Measurements from ENCODE around the gene DBF4.
"Not testable (repeated sequence)": the region's sequence is repeated elsewhere in the genome, so short reads cannot be mapped to it uniquely, and the experiment has no call there.

DBF4 gene

GRCh38 chr7:87852306-87852705, 24.0 kb upstream of the DBF4 start:
- TF ChIP-seq CTCF (IDR thresholded peaks at IDR 0.05; ENCODE audit: low read depth, low read length, missing control alignments), result no peak
- H3K4me3 ChIP-seq (replicated peaks; ENCODE audit: low read depth, low read length), result no peak overlapping the region
- no peak for DNase-seq (ENCODE audit: extremely low read depth, low read depth)

- no peak overlapping the region for H3K4me3 ChIP-seq (replicated peaks; ENCODE audit: low read depth, low read length)
- no peak for TF ChIP-seq CTCF (IDR thresholded peaks at IDR 0.05; ENCODE audit: low read depth, low read length, missing control alignments)
- no peak for DNase-seq (ENCODE audit: extremely low read depth, low read depth)
Observed at GRCh38 chr7:87853237-87853864, 22.9 kb upstream of the DBF4 start.

GRCh38 chr7:87858417-87859100, 17.7 kb upstream of the DBF4 start:
- no peak overlapping the region for H3K4me3 ChIP-seq (replicated peaks; ENCODE audit: low read depth, low read length)
- TF ChIP-seq CTCF (IDR thresholded peaks at IDR 0.05; ENCODE audit: low read depth, low read length, missing control alignments), result no peak
- no peak for DNase-seq (ENCODE audit: extremely low read depth, low read depth)

GRCh38 chr7:87866089-87866488, 10.2 kb upstream of the DBF4 start:
- H3K4me3 ChIP-seq (replicated peaks; ENCODE audit: low read depth, low read length), result no peak overlapping the region
- no peak for DNase-seq (ENCODE audit: extremely low read depth, low read depth)
- TF ChIP-seq CTCF (IDR thresholded peaks at IDR 0.05; ENCODE audit: low read depth, low read length, missing control alignments), result no peak

GRCh38 chr7:87866533-87866932, 9.8 kb upstream of the DBF4 start:
- not testable (repeated sequence) for H3K4me3 ChIP-seq (replicated peaks; ENCODE audit: low read depth, low read length); DNase-seq (ENCODE audit: extremely low read depth, low read depth)

GRCh38 chr7:87870471-87870870, 5.8 kb upstream of the DBF4 start:
- DNase-seq (ENCODE audit: extremely low read depth, low read depth), result no peak
- TF ChIP-seq CTCF (IDR thresholded peaks at IDR 0.05; ENCODE audit: low read depth, low read length, missing control alignments), result no peak
- no peak overlapping the region for H3K4me3 ChIP-seq (replicated peaks; ENCODE audit: low read depth, low read length)

GRCh38 chr7:87872346-87872745, 3.9 kb upstream of the DBF4 start:
- DNase-seq (ENCODE audit: extremely low read depth, low read depth), result no peak
- no peak for TF ChIP-seq CTCF (IDR thresholded peaks at IDR 0.05; ENCODE audit: low read depth, low read length, missing control alignments)
- H3K4me3 ChIP-seq (replicated peaks; ENCODE audit: low read depth, low read length), result no peak overlapping the region

GRCh38 chr7:87873328-87873727, 3.0 kb upstream of the DBF4 start:
- DNase-seq (ENCODE audit: extremely low read depth, low read depth); H3K4me3 ChIP-seq (replicated peaks; ENCODE audit: low read depth, low read length): not testable (repeated sequence)
